ENCODE measurements around the gene SEC23B. TPM values are rescaled to one million over a fixed set of nuclear protein-coding genes. Genes with fewer than 3 reads are reported as not detected.

SEC23B gene
- total and polyA plus RNA-seq, 10 of the 15 experiments (the other 5 are each of a cell fraction or from before 2014, with no cell fraction given) = 49.1 to 121 (median 75.6) TPM

DNA sequence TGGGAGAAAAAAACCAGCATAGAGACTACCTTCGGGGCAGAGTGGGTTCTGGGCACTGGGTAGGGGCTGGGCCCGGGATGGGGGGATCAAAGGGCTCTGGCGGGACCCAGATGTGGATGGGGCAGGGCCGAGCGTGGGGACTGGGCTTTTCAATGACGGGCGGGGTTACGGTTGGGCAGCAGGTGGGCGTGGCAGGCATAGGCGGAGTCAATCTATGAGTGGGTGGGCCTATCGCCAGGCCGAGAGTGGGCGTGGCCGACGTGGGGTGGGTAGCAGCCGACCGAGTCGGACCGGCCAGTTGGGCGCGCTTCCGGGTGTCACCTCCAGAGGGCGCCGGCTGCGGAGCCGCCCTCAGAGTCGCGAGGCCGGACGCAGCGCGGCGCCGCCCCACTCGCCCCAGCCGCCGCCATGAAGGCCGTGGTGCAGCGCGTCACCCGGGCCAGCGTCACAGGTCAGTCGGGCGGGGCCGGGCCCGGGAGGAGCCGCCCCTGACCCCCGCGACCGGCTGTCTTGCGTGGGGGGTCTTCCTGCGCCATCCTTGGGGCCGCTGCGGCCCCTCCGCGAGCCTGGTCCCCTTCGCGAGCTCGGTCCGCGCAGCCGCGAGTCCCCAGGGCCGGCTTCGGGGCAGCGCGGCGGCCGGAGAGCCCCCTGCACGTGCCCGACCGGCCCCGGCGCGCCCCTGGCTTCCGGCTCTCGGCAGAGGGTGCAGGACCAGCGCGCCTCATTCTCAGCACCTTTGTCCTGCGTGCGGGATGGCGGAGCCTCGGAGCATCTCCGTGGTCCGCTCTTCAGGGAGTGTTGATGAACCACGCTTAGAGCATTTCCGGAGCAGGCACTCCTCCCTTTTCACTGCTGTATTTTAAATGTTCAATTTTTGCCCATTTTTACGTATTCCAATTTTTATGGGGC lies 80.2 kb downstream of the SEC23B start, which contains the start of gene DTD1 (continued):
- TF ChIP-seq, protein P1, sequence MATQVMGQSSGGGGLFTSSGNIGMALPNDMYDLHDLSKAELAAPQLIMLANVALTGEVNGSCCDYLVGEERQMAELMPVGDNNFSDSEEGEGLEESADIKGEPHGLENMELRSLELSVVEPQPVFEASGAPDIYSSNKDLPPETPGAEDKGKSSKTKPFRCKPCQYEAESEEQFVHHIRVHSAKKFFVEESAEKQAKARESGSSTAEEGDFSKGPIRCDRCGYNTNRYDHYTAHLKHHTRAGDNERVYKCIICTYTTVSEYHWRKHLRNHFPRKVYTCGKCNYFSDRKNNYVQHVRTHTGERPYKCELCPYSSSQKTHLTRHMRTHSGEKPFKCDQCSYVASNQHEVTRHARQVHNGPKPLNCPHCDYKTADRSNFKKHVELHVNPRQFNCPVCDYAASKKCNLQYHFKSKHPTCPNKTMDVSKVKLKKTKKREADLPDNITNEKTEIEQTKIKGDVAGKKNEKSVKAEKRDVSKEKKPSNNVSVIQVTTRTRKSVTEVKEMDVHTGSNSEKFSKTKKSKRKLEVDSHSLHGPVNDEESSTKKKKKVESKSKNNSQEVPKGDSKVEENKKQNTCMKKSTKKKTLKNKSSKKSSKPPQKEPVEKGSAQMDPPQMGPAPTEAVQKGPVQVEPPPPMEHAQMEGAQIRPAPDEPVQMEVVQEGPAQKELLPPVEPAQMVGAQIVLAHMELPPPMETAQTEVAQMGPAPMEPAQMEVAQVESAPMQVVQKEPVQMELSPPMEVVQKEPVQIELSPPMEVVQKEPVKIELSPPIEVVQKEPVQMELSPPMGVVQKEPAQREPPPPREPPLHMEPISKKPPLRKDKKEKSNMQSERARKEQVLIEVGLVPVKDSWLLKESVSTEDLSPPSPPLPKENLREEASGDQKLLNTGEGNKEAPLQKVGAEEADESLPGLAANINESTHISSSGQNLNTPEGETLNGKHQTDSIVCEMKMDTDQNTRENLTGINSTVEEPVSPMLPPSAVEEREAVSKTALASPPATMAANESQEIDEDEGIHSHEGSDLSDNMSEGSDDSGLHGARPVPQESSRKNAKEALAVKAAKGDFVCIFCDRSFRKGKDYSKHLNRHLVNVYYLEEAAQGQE (IDR thresholded peaks at IDR 0.05; ENCODE audit: low read depth, low read length) = no peak
- TF ChIP-seq, protein P2, sequence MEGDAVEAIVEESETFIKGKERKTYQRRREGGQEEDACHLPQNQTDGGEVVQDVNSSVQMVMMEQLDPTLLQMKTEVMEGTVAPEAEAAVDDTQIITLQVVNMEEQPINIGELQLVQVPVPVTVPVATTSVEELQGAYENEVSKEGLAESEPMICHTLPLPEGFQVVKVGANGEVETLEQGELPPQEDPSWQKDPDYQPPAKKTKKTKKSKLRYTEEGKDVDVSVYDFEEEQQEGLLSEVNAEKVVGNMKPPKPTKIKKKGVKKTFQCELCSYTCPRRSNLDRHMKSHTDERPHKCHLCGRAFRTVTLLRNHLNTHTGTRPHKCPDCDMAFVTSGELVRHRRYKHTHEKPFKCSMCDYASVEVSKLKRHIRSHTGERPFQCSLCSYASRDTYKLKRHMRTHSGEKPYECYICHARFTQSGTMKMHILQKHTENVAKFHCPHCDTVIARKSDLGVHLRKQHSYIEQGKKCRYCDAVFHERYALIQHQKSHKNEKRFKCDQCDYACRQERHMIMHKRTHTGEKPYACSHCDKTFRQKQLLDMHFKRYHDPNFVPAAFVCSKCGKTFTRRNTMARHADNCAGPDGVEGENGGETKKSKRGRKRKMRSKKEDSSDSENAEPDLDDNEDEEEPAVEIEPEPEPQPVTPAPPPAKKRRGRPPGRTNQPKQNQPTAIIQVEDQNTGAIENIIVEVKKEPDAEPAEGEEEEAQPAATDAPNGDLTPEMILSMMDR (IDR thresholded peaks at IDR 0.05 in 2 of 3, conservative IDR thresholded peaks at IDR 0.05 in 1 of 3; ENCODE audit: control insufficient read depth in 2 of 3, extremely low read depth in 1 of 3, insufficient read depth in 1 of 3, low read depth in 3 of 3, low read length in 3 of 3) = peak; percentile 56 to 73 (median 63)
- no peak for TF ChIP-seq SREBF2 (IDR thresholded peaks at IDR 0.05; ENCODE audit: low read length)
- TF ChIP-seq POLR2AphosphoS5 (IDR thresholded peaks at IDR 0.05; ENCODE audit: low read length) = peak; percentile 71
- TF ChIP-seq, protein P3, sequence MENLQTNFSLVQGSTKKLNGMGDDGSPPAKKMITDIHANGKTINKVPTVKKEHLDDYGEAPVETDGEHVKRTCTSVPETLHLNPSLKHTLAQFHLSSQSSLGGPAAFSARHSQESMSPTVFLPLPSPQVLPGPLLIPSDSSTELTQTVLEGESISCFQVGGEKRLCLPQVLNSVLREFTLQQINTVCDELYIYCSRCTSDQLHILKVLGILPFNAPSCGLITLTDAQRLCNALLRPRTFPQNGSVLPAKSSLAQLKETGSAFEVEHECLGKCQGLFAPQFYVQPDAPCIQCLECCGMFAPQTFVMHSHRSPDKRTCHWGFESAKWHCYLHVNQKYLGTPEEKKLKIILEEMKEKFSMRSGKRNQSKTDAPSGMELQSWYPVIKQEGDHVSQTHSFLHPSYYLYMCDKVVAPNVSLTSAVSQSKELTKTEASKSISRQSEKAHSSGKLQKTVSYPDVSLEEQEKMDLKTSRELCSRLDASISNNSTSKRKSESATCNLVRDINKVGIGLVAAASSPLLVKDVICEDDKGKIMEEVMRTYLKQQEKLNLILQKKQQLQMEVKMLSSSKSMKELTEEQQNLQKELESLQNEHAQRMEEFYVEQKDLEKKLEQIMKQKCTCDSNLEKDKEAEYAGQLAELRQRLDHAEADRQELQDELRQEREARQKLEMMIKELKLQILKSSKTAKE (IDR thresholded peaks at IDR 0.05; ENCODE audit: low read depth, poor library complexity, severe bottlenecking) = no peak
- no peak for TF ChIP-seq KAT2A (conservative IDR thresholded peaks at IDR 0.05; ENCODE audit: control insufficient read depth, low read depth, low read length)
- TF ChIP-seq, protein P4, sequence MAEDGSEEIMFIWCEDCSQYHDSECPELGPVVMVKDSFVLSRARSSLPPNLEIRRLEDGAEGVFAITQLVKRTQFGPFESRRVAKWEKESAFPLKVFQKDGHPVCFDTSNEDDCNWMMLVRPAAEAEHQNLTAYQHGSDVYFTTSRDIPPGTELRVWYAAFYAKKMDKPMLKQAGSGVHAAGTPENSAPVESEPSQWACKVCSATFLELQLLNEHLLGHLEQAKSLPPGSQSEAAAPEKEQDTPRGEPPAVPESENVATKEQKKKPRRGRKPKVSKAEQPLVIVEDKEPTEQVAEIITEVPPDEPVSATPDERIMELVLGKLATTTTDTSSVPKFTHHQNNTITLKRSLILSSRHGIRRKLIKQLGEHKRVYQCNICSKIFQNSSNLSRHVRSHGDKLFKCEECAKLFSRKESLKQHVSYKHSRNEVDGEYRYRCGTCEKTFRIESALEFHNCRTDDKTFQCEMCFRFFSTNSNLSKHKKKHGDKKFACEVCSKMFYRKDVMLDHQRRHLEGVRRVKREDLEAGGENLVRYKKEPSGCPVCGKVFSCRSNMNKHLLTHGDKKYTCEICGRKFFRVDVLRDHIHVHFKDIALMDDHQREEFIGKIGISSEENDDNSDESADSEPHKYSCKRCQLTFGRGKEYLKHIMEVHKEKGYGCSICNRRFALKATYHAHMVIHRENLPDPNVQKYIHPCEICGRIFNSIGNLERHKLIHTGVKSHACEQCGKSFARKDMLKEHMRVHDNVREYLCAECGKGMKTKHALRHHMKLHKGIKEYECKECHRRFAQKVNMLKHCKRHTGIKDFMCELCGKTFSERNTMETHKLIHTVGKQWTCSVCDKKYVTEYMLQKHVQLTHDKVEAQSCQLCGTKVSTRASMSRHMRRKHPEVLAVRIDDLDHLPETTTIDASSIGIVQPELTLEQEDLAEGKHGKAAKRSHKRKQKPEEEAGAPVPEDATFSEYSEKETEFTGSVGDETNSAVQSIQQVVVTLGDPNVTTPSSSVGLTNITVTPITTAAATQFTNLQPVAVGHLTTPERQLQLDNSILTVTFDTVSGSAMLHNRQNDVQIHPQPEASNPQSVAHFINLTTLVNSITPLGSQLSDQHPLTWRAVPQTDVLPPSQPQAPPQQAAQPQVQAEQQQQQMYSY (CRISPR knock-in tag; IDR thresholded peaks at IDR 0.05) = no peak
- TF ChIP-seq, protein P5, sequence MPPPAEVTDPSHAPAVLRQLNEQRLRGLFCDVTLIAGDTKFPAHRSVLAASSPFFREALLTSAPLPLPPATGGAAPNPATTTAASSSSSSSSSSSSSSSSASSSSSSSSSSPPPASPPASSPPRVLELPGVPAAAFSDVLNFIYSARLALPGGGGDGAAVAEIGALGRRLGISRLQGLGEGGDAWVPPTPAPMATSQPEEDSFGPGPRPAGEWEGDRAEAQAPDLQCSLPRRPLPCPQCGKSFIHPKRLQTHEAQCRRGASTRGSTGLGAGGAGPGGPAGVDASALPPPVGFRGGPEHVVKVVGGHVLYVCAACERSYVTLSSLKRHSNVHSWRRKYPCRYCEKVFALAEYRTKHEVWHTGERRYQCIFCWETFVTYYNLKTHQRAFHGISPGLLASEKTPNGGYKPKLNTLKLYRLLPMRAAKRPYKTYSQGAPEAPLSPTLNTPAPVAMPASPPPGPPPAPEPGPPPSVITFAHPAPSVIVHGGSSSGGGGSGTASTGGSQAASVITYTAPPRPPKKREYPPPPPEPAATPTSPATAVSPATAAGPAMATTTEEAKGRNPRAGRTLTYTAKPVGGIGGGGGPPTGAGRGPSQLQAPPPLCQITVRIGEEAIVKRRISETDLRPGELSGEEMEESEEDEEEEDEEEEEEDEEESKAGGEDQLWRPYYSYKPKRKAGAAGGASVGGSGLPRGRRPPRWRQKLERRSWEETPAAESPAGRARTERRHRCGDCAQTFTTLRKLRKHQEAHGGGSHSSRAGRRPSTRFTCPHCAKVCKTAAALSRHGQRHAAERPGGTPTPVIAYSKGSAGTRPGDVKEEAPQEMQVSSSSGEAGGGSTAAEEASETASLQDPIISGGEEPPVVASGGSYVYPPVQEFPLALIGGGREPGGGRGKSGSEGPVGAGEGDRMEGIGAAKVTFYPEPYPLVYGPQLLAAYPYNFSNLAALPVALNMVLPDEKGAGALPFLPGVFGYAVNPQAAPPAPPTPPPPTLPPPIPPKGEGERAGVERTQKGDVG (CRISPR knock-in tag; IDR thresholded peaks at IDR 0.05) = no peak
- TF ChIP-seq EED (IDR thresholded peaks at IDR 0.05; ENCODE audit: low read depth) = no peak
- no peak for TF ChIP-seq PML (IDR thresholded peaks at IDR 0.05; ENCODE audit: low read length)
